Trophoblast cell (in vitro differentiated cells and primary cell): ENCODE results near the gene VIPR1.

ENCODE experiments used
- DNase-seq, 2 donors: peaks; one replicate each; pipeline ENCODE4 v3.0.0-alpha.2; 2016
- H2AFZ ChIP-seq: 2 replicates; pipeline ENCODE4 v1.6.1; 2013; ENCODE audit warnings: low read length, moderate library complexity, mild to moderate bottlenecking; ENCODE audit not compliant: insufficient read depth, poor library complexity
- H2AK5ac ChIP-seq: 2 replicates; pipeline ENCODE4 v1.6.1; 2013; ENCODE audit warnings: mild to moderate bottlenecking, low read length
- H2BK120ac ChIP-seq: 2 replicates; pipeline ENCODE4 v1.6.1; 2013; ENCODE audit warnings: low read length, mild to moderate bottlenecking, moderate library complexity; ENCODE audit not compliant: insufficient read depth, poor library complexity
- H2BK12ac ChIP-seq: 2 replicates; pipeline ENCODE4 v1.6.1; 2013; ENCODE audit warnings: mild to moderate bottlenecking, low read length, moderate library complexity
- H2BK5ac ChIP-seq: 2 replicates; pipeline ENCODE4 v1.6.1; 2013; ENCODE audit warnings: low read length, low read depth, moderate library complexity, mild to moderate bottlenecking; ENCODE audit not compliant: poor library complexity
- H3K14ac ChIP-seq: 2 replicates; pipeline ENCODE4 v1.6.1; 2013; ENCODE audit warnings: mild to moderate bottlenecking, low read length
- H3K18ac ChIP-seq: 2 replicates; pipeline ENCODE4 v1.6.1; 2013; ENCODE audit warnings: mild to moderate bottlenecking, low read length
- H3K23ac ChIP-seq: 2 replicates; pipeline ENCODE4 v1.6.1; 2013; ENCODE audit warnings: low read length
- H3K27ac ChIP-seq: 2 replicates; pipeline ENCODE4 v1.5.1; 2013; ENCODE audit warnings: low read depth, mild to moderate bottlenecking, inconsistent platforms, low read length, moderate library complexity
- H3K27me3 ChIP-seq: 2 replicates; pipeline ENCODE4 v1.6.1; 2013; ENCODE audit warnings: inconsistent platforms, mild to moderate bottlenecking, low read length, moderate library complexity; ENCODE audit not compliant: insufficient read depth
- H3K36me3 ChIP-seq, 2 experiments: 1 replicate in 1 of 2; 2 replicates in 1 of 2; pipeline ENCODE4 v1.6.1; 2013; ENCODE audit warnings: low read length in 2 of 2, mild to moderate bottlenecking in 2 of 2, moderate library complexity in 1 of 2; ENCODE audit not compliant: insufficient read depth in 2 of 2, control insufficient read depth in 1 of 2
- H3K4ac ChIP-seq: 2 replicates; pipeline ENCODE4 v1.6.1; 2013; ENCODE audit warnings: low read depth, mild to moderate bottlenecking, low read length, moderate library complexity
- H3K4me1 ChIP-seq, 2 experiments: 1 replicate in 1 of 2; 2 replicates in 1 of 2; pipeline ENCODE4 v1.6.1; 2013; ENCODE audit warnings: low read length in 2 of 2, mild to moderate bottlenecking in 2 of 2, moderate library complexity in 1 of 2; ENCODE audit not compliant: insufficient read depth in 2 of 2, control insufficient read depth in 1 of 2
- H3K4me2 ChIP-seq: 2 replicates; pipeline ENCODE4 v1.6.1; 2013; ENCODE audit warnings: inconsistent platforms, mild to moderate bottlenecking, low read length, moderate library complexity
- H3K4me3 ChIP-seq: 2 replicates; pipeline ENCODE4 v1.5.1; 2013; ENCODE audit warnings: mild to moderate bottlenecking, low read depth, low read length, inconsistent platforms
- H3K79me1 ChIP-seq: one replicate; pipeline ENCODE4 v1.6.1; 2013; ENCODE audit warnings: low read length
- H3K79me2 ChIP-seq: 2 replicates; pipeline ENCODE4 v1.6.1; 2013; ENCODE audit warnings: low read length, mild to moderate bottlenecking; ENCODE audit not compliant: control insufficient read depth, insufficient read depth, poor library complexity
- H3K9ac ChIP-seq: 2 replicates; pipeline ENCODE4 v1.6.1; 2013; ENCODE audit warnings: mild to moderate bottlenecking, low read length
- H3K9me3 ChIP-seq: 2 replicates; pipeline ENCODE4 v1.6.1; 2013; ENCODE audit warnings: low read depth, mild to moderate bottlenecking, control low read depth, inconsistent platforms, low read length; ENCODE audit not compliant: insufficient read depth
- H4K12ac ChIP-seq: 2 replicates; pipeline ENCODE4 v1.6.1; 2013; ENCODE audit warnings: low read depth, mild to moderate bottlenecking, low read length, moderate library complexity
- H4K8ac ChIP-seq: 2 replicates; pipeline ENCODE4 v1.6.1; 2013; ENCODE audit warnings: low read depth, mild to moderate bottlenecking, low read length, moderate library complexity
- H4K91ac ChIP-seq: one replicate; pipeline ENCODE4 v1.6.1; 2013; ENCODE audit warnings: low read depth, mild to moderate bottlenecking, low read length, moderate library complexity
- WGBS: extraction: QIAGEN DNeasy Blood & Tissue Kit; methylation state at CpG from one replicate; pipeline ENCODE4 v1.1.7; 2013; ENCODE audit warnings: missing lambda C conversion rate; ENCODE audit not compliant: insufficient read length, insufficient coverage; ENCODE audit errors: extremely low coverage; 5-methylcytosine and 5-hydroxymethylcytosine counted together

The VIPR1 gene

GRCh38 chr3:42524751-42525150 is 22.3 kb downstream of the VIPR1 start:
- WGBS: no CpG with 5 or more reads among the region's 3 CpGs
- Histone ChIP-seq H3K4me3 (no peak overlapping the region), H3K4me1 (no peaks in the 10 kb centered on the region), H4K12ac (no peak overlapping the region), H3K18ac (no peak overlapping the region), H2AK5ac (no peak overlapping the region), H2BK5ac (no peak overlapping the region), H3K79me2 (no peaks in the 10 kb centered on the region), H2AFZ (no peak overlapping the region), H4K8ac (no peak overlapping the region), H4K91ac (no peak overlapping the region), H3K79me1 (no peaks in the 10 kb centered on the region), H2BK12ac (no peak overlapping the region), H2BK120ac (no peak overlapping the region), H3K36me3 (no peaks in the 10 kb centered on the region), H3K9ac (no peak overlapping the region), H3K27me3 (no peaks in the 10 kb centered on the region), H3K4ac (no peak overlapping the region), H3K27ac (no peak overlapping the region), H3K4me2 (no peak overlapping the region), H3K9me3 (peaks cover 1% of the 10 kb centered on the region), H3K14ac (no peak overlapping the region), H3K23ac (no peak overlapping the region)
- DNase-seq: no peak

DNA sequence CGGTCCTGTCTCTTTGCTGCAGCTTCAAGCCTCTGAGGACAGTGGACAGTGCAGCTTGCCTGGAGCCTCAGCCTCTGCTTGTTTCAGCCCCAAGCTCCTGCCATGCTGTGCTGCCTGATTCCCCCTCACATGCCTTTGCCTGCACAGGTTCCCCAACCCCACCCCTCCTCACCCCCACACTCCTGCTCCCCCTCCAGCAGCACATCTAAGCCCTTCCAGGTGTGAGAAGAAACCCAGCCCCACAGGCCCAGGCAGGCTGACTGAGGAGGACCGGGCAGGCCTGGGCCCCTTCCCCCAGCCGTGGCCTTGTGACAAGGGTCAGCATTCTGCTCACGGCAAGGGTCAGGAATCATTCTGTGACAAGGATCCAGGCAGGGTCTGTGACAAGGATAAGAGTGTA is 22.8 kb downstream of the VIPR1 start:
- no peak overlapping the region for H3K4me3 ChIP-seq

DNA sequence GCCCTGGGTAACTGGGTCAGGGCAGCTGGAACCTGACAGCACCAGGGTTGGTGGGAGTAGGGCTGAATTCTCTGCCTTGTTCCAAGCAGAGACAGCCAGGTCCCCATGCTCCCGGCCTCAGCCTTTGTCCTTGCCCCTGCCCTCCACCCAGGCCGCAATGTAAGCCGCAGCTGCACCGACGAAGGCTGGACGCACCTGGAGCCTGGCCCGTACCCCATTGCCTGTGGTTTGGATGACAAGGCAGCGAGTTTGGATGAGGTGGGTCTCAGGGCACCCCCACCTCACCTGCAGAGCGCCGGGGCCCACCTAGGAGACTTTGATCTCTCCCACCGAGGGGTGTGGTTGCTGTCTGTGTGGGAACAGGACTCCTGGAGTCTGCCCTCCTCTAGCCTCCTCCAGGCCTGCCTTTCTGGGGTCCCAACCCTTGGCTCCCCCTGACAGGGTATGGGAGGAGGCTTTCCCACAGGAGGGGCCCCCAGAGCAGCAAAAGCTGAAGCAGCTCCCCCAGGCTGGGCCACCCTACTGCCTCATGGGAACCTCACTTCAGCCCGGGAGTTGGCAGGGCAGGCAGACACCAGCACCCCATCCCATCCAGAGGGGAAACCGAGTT is 23.4 kb downstream of the VIPR1 start:
- Histone ChIP-seq H3K18ac (no peak overlapping the region), H3K4me2 (no peak overlapping the region), H3K4ac (no peak overlapping the region), H3K27me3 (no peaks in the 10 kb centered on the region), H2AK5ac (no peak overlapping the region), H3K36me3 (no peaks in the 10 kb centered on the region), H2BK5ac (no peak overlapping the region), H3K9ac (no peak overlapping the region), H2AFZ (no peak overlapping the region), H3K79me2 (no peaks in the 10 kb centered on the region), H3K14ac (no peak overlapping the region), H2BK120ac (no peak overlapping the region), H3K27ac (no peak overlapping the region), H4K8ac (no peak overlapping the region), H2BK12ac (no peak overlapping the region), H3K79me1 (no peaks in the 10 kb centered on the region), H3K23ac (no peak overlapping the region), H4K91ac (no peak overlapping the region), H3K9me3 (peaks cover 1% of the 10 kb centered on the region), H4K12ac (no peak overlapping the region), H3K4me3 (no peak overlapping the region), H3K4me1 (no peaks in the 10 kb centered on the region)
- no peak for DNase-seq
- no CpG with 5 or more reads among the region's 13 CpGs for WGBS

More for the DNA sequence above, 22.8 kb downstream of the VIPR1 start:
- no peak overlapping the region for H3K27ac ChIP-seq
- H3K4me1 ChIP-seq: no peaks in the 10 kb centered on the region
- no peak overlapping the region for H2BK120ac ChIP-seq
- no peak overlapping the region for H3K23ac ChIP-seq
- H2AK5ac ChIP-seq: no peak overlapping the region
- H2BK12ac ChIP-seq: no peak overlapping the region
- no peak overlapping the region for H3K14ac ChIP-seq
- no peak overlapping the region for H3K4me2 ChIP-seq
- H2BK5ac ChIP-seq: no peak overlapping the region
- no CpG with 5 or more reads among the region's 4 CpGs for WGBS
- H4K12ac ChIP-seq: no peak overlapping the region
- no peaks in the 10 kb centered on the region for H3K79me1 ChIP-seq
- H2AFZ ChIP-seq: no peak overlapping the region
- no peak overlapping the region for H3K4ac ChIP-seq
- H3K9me3 ChIP-seq: peaks cover 1% of the 10 kb centered on the region
- H3K9ac ChIP-seq: no peak overlapping the region
- no peaks in the 10 kb centered on the region for H3K27me3 ChIP-seq
- H3K36me3 ChIP-seq: no peaks in the 10 kb centered on the region
- H4K8ac ChIP-seq: no peak overlapping the region
- H3K79me2 ChIP-seq: no peaks in the 10 kb centered on the region
- H3K18ac ChIP-seq: no peak overlapping the region
- DNase-seq: no peak
- H4K91ac ChIP-seq: no peak overlapping the region

DNA sequence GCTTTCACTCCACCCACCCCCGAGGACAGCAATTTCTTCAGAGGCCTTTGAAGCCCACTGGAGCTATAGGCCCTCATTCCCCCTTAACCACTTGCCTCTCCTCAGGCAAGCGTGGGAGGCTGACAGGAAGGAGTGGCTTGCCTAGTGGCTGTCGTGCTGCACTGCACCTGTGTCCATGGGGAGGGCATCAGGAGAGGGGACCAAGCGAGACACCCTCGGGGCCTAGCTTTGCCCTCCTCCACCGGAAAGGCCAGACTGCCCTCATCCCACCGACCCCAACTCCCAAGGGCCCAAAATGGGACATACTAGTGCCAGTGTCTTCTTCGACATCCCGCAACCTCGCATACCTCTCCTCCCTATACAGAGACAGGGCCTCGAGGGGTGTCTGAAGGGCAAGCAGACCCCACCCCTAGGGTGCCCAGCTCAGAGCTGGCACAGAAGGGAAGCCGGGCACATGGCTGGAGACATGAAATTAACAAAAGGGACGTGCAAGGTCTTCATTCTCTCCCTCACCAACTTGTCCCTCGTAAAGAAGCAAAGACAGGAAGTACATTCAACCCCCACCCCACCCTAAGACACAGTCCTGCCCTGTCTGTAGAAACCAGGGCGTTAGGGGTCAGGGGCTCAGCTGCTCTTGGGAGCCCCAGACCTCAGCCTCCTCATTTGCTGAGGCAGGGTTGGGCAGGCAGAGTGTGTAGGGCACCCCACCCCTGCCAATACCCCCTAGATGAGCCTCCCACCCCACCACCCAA is 24.3 kb downstream of the VIPR1 start:
- Histone ChIP-seq H3K4me3 (no peak overlapping the region), H3K18ac (no peak overlapping the region), H3K4me2 (no peak overlapping the region), H4K8ac (no peak overlapping the region), H3K14ac (no peak overlapping the region), H2BK5ac (no peak overlapping the region), H3K4ac (no peak overlapping the region), H2BK12ac (no peak overlapping the region), H2AFZ (no peak overlapping the region), H3K79me1 (no peaks in the 10 kb centered on the region), H3K79me2 (no peaks in the 10 kb centered on the region), H2AK5ac (no peak overlapping the region), H3K27me3 (no peaks in the 10 kb centered on the region), H3K9me3 (peaks cover 1% of the 10 kb centered on the region), H3K27ac (no peak overlapping the region), H3K9ac (no peak overlapping the region), H4K12ac (no peak overlapping the region), H3K36me3 (no peaks in the 10 kb centered on the region), H3K23ac (no peak overlapping the region), H4K91ac (no peak overlapping the region), H3K4me1 (no peaks in the 10 kb centered on the region), H2BK120ac (no peak overlapping the region)
- WGBS: no CpG with 5 or more reads among the region's 15 CpGs
- DNase-seq: no peak
